ENCODE measurements around the gene SYK.

DNA sequence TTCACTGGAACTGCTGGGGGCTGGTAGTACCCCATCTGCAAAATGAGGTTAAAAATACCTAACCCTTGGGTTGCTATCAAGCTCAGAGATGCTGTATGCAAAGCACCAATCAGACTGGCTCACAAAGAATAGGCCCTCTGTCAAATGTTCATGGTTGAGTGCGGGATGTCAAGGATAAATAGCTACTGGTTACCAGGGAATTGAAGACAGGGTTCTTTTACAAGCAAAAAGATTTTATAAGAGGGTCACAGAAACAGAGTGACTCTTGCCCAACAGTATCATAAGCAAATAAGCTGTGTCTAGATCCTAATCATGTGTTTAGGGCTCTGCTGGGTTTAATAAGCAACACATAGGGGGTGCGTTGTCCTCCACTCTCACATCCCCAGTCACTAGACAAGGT is 11.9 kb downstream of the SYK start:
- TF ChIP-seq, protein P1, sequence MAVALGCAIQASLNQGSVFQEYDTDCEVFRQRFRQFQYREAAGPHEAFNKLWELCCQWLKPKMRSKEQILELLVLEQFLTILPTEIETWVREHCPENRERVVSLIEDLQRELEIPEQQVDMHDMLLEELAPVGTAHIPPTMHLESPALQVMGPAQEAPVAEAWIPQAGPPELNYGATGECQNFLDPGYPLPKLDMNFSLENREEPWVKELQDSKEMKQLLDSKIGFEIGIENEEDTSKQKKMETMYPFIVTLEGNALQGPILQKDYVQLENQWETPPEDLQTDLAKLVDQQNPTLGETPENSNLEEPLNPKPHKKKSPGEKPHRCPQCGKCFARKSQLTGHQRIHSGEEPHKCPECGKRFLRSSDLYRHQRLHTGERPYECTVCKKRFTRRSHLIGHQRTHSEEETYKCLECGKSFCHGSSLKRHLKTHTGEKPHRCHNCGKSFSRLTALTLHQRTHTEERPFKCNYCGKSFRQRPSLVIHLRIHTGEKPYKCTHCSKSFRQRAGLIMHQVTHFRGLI (tag by site-specific recombination; IDR thresholded peaks at IDR 0.05), result no peak
- TF ChIP-seq YY1 (tag by site-specific recombination; IDR thresholded peaks at IDR 0.05) (no peak), HOXA7 (CRISPR knock-in tag; IDR thresholded peaks at IDR 0.05; ENCODE audit: borderline replicate concordance) (no peak), GLIS1 (tag by site-specific recombination; IDR thresholded peaks at IDR 0.05) (no peak), ZNF155 (tag by site-specific recombination; IDR thresholded peaks at IDR 0.05) (no peak)
- TF ChIP-seq, protein P2, sequence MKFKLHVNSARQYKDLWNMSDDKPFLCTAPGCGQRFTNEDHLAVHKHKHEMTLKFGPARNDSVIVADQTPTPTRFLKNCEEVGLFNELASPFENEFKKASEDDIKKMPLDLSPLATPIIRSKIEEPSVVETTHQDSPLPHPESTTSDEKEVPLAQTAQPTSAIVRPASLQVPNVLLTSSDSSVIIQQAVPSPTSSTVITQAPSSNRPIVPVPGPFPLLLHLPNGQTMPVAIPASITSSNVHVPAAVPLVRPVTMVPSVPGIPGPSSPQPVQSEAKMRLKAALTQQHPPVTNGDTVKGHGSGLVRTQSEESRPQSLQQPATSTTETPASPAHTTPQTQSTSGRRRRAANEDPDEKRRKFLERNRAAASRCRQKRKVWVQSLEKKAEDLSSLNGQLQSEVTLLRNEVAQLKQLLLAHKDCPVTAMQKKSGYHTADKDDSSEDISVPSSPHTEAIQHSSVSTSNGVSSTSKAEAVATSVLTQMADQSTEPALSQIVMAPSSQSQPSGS (tag by site-specific recombination; IDR thresholded peaks at IDR 0.05; ENCODE audit: low read depth), result no peak
- TF ChIP-seq, protein P3, sequence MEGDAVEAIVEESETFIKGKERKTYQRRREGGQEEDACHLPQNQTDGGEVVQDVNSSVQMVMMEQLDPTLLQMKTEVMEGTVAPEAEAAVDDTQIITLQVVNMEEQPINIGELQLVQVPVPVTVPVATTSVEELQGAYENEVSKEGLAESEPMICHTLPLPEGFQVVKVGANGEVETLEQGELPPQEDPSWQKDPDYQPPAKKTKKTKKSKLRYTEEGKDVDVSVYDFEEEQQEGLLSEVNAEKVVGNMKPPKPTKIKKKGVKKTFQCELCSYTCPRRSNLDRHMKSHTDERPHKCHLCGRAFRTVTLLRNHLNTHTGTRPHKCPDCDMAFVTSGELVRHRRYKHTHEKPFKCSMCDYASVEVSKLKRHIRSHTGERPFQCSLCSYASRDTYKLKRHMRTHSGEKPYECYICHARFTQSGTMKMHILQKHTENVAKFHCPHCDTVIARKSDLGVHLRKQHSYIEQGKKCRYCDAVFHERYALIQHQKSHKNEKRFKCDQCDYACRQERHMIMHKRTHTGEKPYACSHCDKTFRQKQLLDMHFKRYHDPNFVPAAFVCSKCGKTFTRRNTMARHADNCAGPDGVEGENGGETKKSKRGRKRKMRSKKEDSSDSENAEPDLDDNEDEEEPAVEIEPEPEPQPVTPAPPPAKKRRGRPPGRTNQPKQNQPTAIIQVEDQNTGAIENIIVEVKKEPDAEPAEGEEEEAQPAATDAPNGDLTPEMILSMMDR (tag by site-specific recombination; IDR thresholded peaks at IDR 0.05), result no peak

Measured in HEK293 (cell line).